ENCODE data around the gene KRTAP20-3. TPM values are rescaled to one million over a fixed set of nuclear protein-coding genes. Genes with fewer than 3 reads are reported as not detected.

The KRTAP20-3 gene
- total RNA-seq, 6 experiments from 2014 or later, result not detected

DNA sequence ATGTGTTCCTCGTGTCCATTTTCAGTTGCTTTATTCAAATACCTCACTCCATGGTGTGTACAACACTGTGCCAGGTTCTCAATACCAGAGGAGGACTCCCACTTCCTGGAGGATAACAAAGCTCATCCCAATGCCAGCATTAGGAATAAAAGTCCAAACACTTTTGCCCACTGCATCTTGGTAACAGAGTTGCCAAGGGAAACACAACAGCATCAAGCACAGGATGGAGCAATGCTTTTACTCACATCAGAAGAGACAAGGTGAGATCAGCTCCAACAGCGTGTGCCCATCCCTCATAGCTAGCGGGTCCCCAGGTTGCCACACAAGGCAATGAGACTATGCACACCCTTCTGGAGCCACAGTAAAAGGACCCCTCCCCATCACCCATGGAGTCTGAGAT is 19.3 kb upstream of the KRTAP20-3 start:
- Mint-ChIP-seq H3K27ac (no peak overlapping the region), H3K4me1 (ENCODE audit: low read depth) (no peaks in the 10 kb centered on the region), H3K36me3 (ENCODE audit: low read depth) (peaks cover 4% of the 10 kb centered on the region), H3K27me3 (ENCODE audit: insufficient read depth) (no peaks in the 10 kb centered on the region), H3K4me3 (no peak overlapping the region), H3K9me3 (peaks cover 54% of the 10 kb centered on the region)
- no peak for DNase-seq
- TF ChIP-seq CTCF (IDR thresholded peaks at IDR 0.05), result no peak

GRCh38 chr21:30625449-30626165 is 17.1 kb upstream of the KRTAP20-3 start:
- no peak overlapping the region for H3K4me3 Mint-ChIP-seq
- no peak overlapping the region for H3K27ac Mint-ChIP-seq
- peaks cover 4% of the 10 kb centered on the region for H3K36me3 Mint-ChIP-seq (ENCODE audit: low read depth)
- H3K27me3 Mint-ChIP-seq (ENCODE audit: insufficient read depth), result no peaks in the 10 kb centered on the region
- H3K4me1 Mint-ChIP-seq (ENCODE audit: low read depth), result no peaks in the 10 kb centered on the region
- DNase-seq, result no peak
- no peak for TF ChIP-seq CTCF (IDR thresholded peaks at IDR 0.05)
- peaks cover 61% of the 10 kb centered on the region for H3K9me3 Mint-ChIP-seq

GRCh38 chr21:30628109-30628508 is 14.6 kb upstream of the KRTAP20-3 start:
- Mint-ChIP-seq H3K9me3 (peaks cover 69% of the 10 kb centered on the region), H3K36me3 (ENCODE audit: low read depth) (peaks cover 12% of the 10 kb centered on the region), H3K4me1 (ENCODE audit: low read depth) (no peaks in the 10 kb centered on the region), H3K27ac (no peak overlapping the region), H3K27me3 (ENCODE audit: insufficient read depth) (peaks cover 1% of the 10 kb centered on the region; the same call in 1 of the 2 replicates), H3K4me3 (no peak overlapping the region)
- DNase-seq, result no peak
- TF ChIP-seq CTCF (IDR thresholded peaks at IDR 0.05), result no peak

- Mint-ChIP-seq H3K4me1 (ENCODE audit: low read depth) (no peaks in the 10 kb centered on the region), H3K27ac (no peak overlapping the region), H3K4me3 (no peak overlapping the region), H3K36me3 (ENCODE audit: low read depth) (peaks cover 11% of the 10 kb centered on the region), H3K9me3 (peaks cover 65% of the 10 kb centered on the region), H3K27me3 (ENCODE audit: insufficient read depth) (peaks cover 1% of the 10 kb centered on the region; the same call in 1 of the 2 replicates)
- TF ChIP-seq CTCF (IDR thresholded peaks at IDR 0.05), result no peak
- no peak for DNase-seq
Observed at GRCh38 chr21:30629200-30629599, 13.5 kb upstream of the KRTAP20-3 start.

DNA sequence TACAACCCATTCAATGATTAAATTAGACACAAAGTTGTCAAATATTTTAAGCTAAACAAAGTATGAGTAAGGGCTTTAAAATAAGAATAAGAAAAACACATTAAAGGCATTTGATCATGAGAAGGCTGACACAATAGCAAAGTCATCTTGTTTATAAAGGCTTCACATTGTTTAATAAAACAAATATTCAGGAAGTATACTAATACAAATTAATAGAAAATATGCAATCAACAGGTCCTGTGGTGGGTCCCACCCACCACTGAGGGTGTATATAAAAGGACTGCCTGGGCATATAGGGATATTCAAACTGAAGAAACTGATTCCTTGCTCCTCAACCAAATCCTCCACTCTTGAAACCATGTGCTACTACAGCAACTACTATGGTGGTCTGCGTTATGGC is 7.8 kb upstream of the KRTAP20-3 start, which contains the start of gene KRTAP20-2:
Gene KRTAP20-2 (plus strand): TSS at position 301 of the 400 bp plus-strand sequence. CDS start 58 bp downstream, at position 359.
- peaks cover 8% of the 10 kb centered on the region; the same call in 1 of the 2 replicates for H3K36me3 Mint-ChIP-seq (ENCODE audit: low read depth)
- DNase-seq, result no peak
- no peak for TF ChIP-seq CTCF (IDR thresholded peaks at IDR 0.05)
- H3K4me3 Mint-ChIP-seq, result no peak within 1 kb of the TSS
- H3K9me3 Mint-ChIP-seq, result peaks cover 61% of the 10 kb centered on the region
- no peak within 1 kb of the TSS for H3K27ac Mint-ChIP-seq
- H3K4me1 Mint-ChIP-seq (ENCODE audit: low read depth), result no peaks in the 10 kb centered on the region
- peaks cover 1% of the 10 kb centered on the region; the same call in 1 of the 2 replicates for H3K27me3 Mint-ChIP-seq (ENCODE audit: insufficient read depth)
